Activated CD8-positive, alpha-beta T cell treated with anti-CD3 and anti-CD28 coated beads for 36 hours (primary cell): ENCODE results near the gene KDELR1. TPM values are rescaled to one million over a fixed set of nuclear protein-coding genes. Genes with fewer than 3 reads are reported as not detected.

ENCODE experiments used
- ATAC-seq: fragments of 200-7000 bp; cut with Tn5 transposase; one replicate; pipeline ENCODE4 v1.10.0; 2021; ENCODE audit warnings: mild to moderate bottlenecking, moderate library complexity
- CTCF ChIA-PET: fragments of 350-600 bp; sonication (Branson Sonifier 250); formaldehyde crosslinking; loops from one replicate; lab custom pipeline; 2021; ENCODE audit warnings: antibody characterized with exemption; lab: Charles Lee
- POLR2A ChIA-PET: fragments of 350-600 bp; sonication (Branson Sonifier 250); formaldehyde crosslinking; loops from one replicate; lab custom pipeline; 2021; ENCODE audit warnings: antibody characterized with exemption; lab: Charles Lee
- DNase-seq: peaks from one replicate; pipeline ENCODE4 v3.0.0-alpha.2; 2020
- H3K27ac Mint-ChIP-seq: one replicate; pipeline ENCODE4 v1.8.0; 2021; ENCODE audit warnings: mild to moderate bottlenecking, mixed read lengths
- H3K27me3 Mint-ChIP-seq: one replicate; pipeline ENCODE4 v1.8.0; 2021; ENCODE audit warnings: mixed read lengths
- H3K36me3 Mint-ChIP-seq: one replicate; pipeline ENCODE4 v1.8.0; 2021; ENCODE audit warnings: low read depth, mixed read lengths
- H3K4me1 Mint-ChIP-seq: one replicate; pipeline ENCODE4 v1.8.0; 2021; ENCODE audit warnings: low read depth, mixed read lengths
- H3K4me3 Mint-ChIP-seq: one replicate; pipeline ENCODE4 v1.8.0; 2021; ENCODE audit warnings: mild to moderate bottlenecking, moderate library complexity, mixed read lengths
- H3K9me3 Mint-ChIP-seq: one replicate; pipeline ENCODE4 v1.8.0; 2021; ENCODE audit warnings: mixed read lengths
- CTCF ChIP-seq: fragments of 200-600 bp; IDR thresholded peaks from one replicate; pipeline ENCODE4 v1.8.0; 2022; ENCODE audit warnings: antibody characterized with exemption, mild to moderate bottlenecking
- intact Hi-C: fragments of 100-400 bp; cut with micrococcal nuclease; formaldehyde crosslinking; loops from one replicate; pipeline ENCODE4 v1.10.0; 2022
- total RNA-seq, 2 experiments: library from RNA; stranded (reverse); gene quantifications; one replicate each; pipeline ENCODE4 v1.2.3, GENCODE V29; 2021

The KDELR1 gene
- total RNA-seq, 2 experiments from 2014 or later, result 66.3 to 66.7 TPM

GRCh38 chr19:48338802-48339503, 52.4 kb downstream of the KDELR1 start:
- ChIA-PET POLR2A (interaction anchor here (0.8 to 1.0 kb wide), 2 partner anchors 9 to 24 kb away, joined by 3 to 4 read pairs; no protein-coding TSS in a partner anchor), CTCF (interaction anchor here (0.9 to 2.0 kb wide), 2 partner anchors 12 to 52 kb away, joined by 4 to 9 read pairs; partner anchors contain the start of gene KDELR1)
- no peak for DNase-seq
- Mint-ChIP-seq H3K9me3 (no peaks in the 10 kb centered on the region), H3K27ac (no peak overlapping the region), H3K36me3 (no peaks in the 10 kb centered on the region), H3K4me3 (no peak overlapping the region), H3K27me3 (no peaks in the 10 kb centered on the region), H3K4me1 (peaks cover 7% of the 10 kb centered on the region)
- ATAC-seq, result no peak
- intact Hi-C loops, result no loop called here
- no peak for TF ChIP-seq CTCF

GRCh38 chr19:48338253-48338755, 53.0 kb downstream of the KDELR1 start:
- no peak overlapping the region for H3K27ac Mint-ChIP-seq
- intact Hi-C loops, result no loop called here
- no peak overlapping the region for H3K4me3 Mint-ChIP-seq
- no peaks in the 10 kb centered on the region for H3K9me3 Mint-ChIP-seq
- no peak for TF ChIP-seq CTCF
- no peak for DNase-seq
- peaks cover 11% of the 10 kb centered on the region for H3K4me1 Mint-ChIP-seq
- no peaks in the 10 kb centered on the region for H3K27me3 Mint-ChIP-seq
- ChIA-PET POLR2A (interaction anchor here (1.0 kb wide), 1 partner anchor 8 kb away, joined by 4 read pairs; no protein-coding TSS in a partner anchor), CTCF (interaction anchor here (0.9 kb wide), 1 partner anchor 53 kb away, joined by 4 read pairs; the partner anchor contains the start of gene KDELR1)
- no peak for ATAC-seq
- H3K36me3 Mint-ChIP-seq, result no peaks in the 10 kb centered on the region

GRCh38 chr19:48333467-48334384, 57.6 kb downstream of the KDELR1 start:
- peak; percentile 71 for ATAC-seq
- ChIA-PET POLR2A (interaction anchor here (0.7 to 5.2 kb wide), 13 partner anchors 11 to 281 kb away, joined by 3 to 47 read pairs (median 4); partner anchors contain the start of genes CARD8, EMP3, FAM83E and GRIN2D), CTCF (interaction anchor here (0.6 to 9.8 kb wide), 23 partner anchors 13 to 286 kb away, joined by 3 to 247 read pairs (median 5); partner anchors contain the start of genes CARD8, EMP3, KDELR1 and PLA2G4C)
- Mint-ChIP-seq H3K27me3 (no peaks in the 10 kb centered on the region), H3K4me1 (peaks cover 50% of the 10 kb centered on the region), H3K4me3 (peak overlapping the region; percentile 87), H3K9me3 (no peaks in the 10 kb centered on the region), H3K36me3 (peaks cover 27% of the 10 kb centered on the region), H3K27ac (peak overlapping the region; percentile 96)
- DNase-seq, result peak; percentile 96
- TF ChIP-seq CTCF, result peak; percentile 74
- intact Hi-C loops, result loop anchor here (2.0 kb wide), 1 partner anchor 13 kb away; a partner anchor contains a TSS

GRCh38 chr19:48332662-48333466, 58.5 kb downstream of the KDELR1 start:
- TF ChIP-seq CTCF, result no peak
- Mint-ChIP-seq H3K4me3 (peak overlapping the region; percentile 87), H3K9me3 (peaks cover 3% of the 10 kb centered on the region), H3K36me3 (peaks cover 33% of the 10 kb centered on the region), H3K27ac (peak overlapping the region; percentile 96), H3K27me3 (no peaks in the 10 kb centered on the region), H3K4me1 (peaks cover 54% of the 10 kb centered on the region)
- ChIA-PET CTCF (interaction anchor here (0.6 to 9.8 kb wide), 13 partner anchors 13 to 223 kb away, joined by 3 to 247 read pairs (median 4); partner anchors contain the start of genes CARD8, EMP3, KDELR1 and PLA2G4C), POLR2A (interaction anchor here (0.8 to 5.2 kb wide), 8 partner anchors 10 to 282 kb away, joined by 3 to 47 read pairs (median 4); partner anchors contain the start of genes CARD8, EMP3, FAM83E and GRIN2D)
- ATAC-seq (peak; percentile 73), DNase-seq (peak; percentile 99)
- intact Hi-C loops, result no loop called here
